GM10847 (cell line): Measurements from ENCODE around the gene GSTM4.

ENCODE experiments used
- POLR2A ChIP-seq: IDR thresholded peaks from 2 replicates; pipeline ENCODE4 v1.6.1; 2011; ENCODE audit not compliant: insufficient read length; ENCODE audit errors: extremely low read depth

Gene GSTM4

GRCh38 chr1:109630898-109631512 lies 24.9 kb upstream of the GSTM4 start:
- TF ChIP-seq POLR2A: no peak

- TF ChIP-seq POLR2A: no peak
Measured at GRCh38 chr1:109631513-109632505, 24.1 kb upstream of the GSTM4 start.

- TF ChIP-seq POLR2A: no peak
Measured at GRCh38 chr1:109632671-109633346, 23.1 kb upstream of the GSTM4 start.

- TF ChIP-seq POLR2A: no peak
Measured at GRCh38 chr1:109634292-109634691, 21.6 kb upstream of the GSTM4 start.

GRCh38 chr1:109634771-109635750 lies 20.8 kb upstream of the GSTM4 start:
- no peak for TF ChIP-seq POLR2A

GRCh38 chr1:109635862-109636200 lies 20.1 kb upstream of the GSTM4 start:
- TF ChIP-seq POLR2A: no peak

- TF ChIP-seq POLR2A: no peak
Measured at GRCh38 chr1:109636201-109636952, 19.5 kb upstream of the GSTM4 start.

GRCh38 chr1:109637446-109637845 lies 18.5 kb upstream of the GSTM4 start:
- no peak for TF ChIP-seq POLR2A

GRCh38 chr1:109639063-109639840 lies 16.6 kb upstream of the GSTM4 start:
- no peak for TF ChIP-seq POLR2A

GRCh38 chr1:109639841-109640184 lies 16.1 kb upstream of the GSTM4 start:
- TF ChIP-seq POLR2A: no peak

- no peak for TF ChIP-seq POLR2A
Measured at GRCh38 chr1:109640285-109640865, 15.5 kb upstream of the GSTM4 start.

GRCh38 chr1:109641078-109641740 lies 14.7 kb upstream of the GSTM4 start:
- TF ChIP-seq POLR2A: no peak
